HL-60 (cell line): Measurements from ENCODE around the gene MACROD2.

Experiments used
- DNase-seq, 2 experiments: peaks; one replicate each; pipeline ENCODE4 v3.0.0-alpha.2; 2010 to 2020; ENCODE audit warnings: low read depth in 1 of 2, low spot score in 1 of 2
- H3K27ac ChIP-seq: fragments of 250-450 bp; sonication (Bioruptor Pico); replicated peaks from 2 replicates; pipeline ENCODE4 v1.5.1; 2020; ENCODE audit warnings: mild to moderate bottlenecking, moderate library complexity
- H3K27me3 ChIP-seq: fragments of 250-450 bp; sonication (Bioruptor Pico); 2 replicates; pipeline ENCODE4 v1.5.1; 2021; ENCODE audit warnings: mild to moderate bottlenecking, moderate library complexity; ENCODE audit not compliant: insufficient read depth, poor library complexity, severe bottlenecking
- H3K4me3 ChIP-seq: replicated peaks from 2 replicates; pipeline ENCODE4 v1.5.1; 2011; ENCODE audit warnings: mild to moderate bottlenecking, control low read depth, low read length; ENCODE audit not compliant: insufficient read depth
- CTCF ChIP-seq: IDR thresholded peaks from one replicate; pipeline ENCODE4 v1.5.1; 2011; ENCODE audit warnings: low read length, control low read depth, inconsistent platforms; ENCODE audit not compliant: insufficient read depth
- GABPA ChIP-seq: IDR thresholded peaks from 2 replicates; pipeline ENCODE4 v1.6.1; 2012; ENCODE audit warnings: low read depth
- POLR2AphosphoS5 ChIP-seq: IDR thresholded peaks from 2 replicates; pipeline ENCODE4 v1.6.1; 2012; ENCODE audit warnings: low read depth
- REST ChIP-seq: IDR thresholded peaks from 2 replicates; pipeline ENCODE4 v1.6.1; 2012; ENCODE audit warnings: low read depth; ENCODE audit not compliant: insufficient replicate concordance
- SPI1 ChIP-seq: IDR thresholded peaks from 2 replicates; pipeline ENCODE4 v1.6.1; 2012; ENCODE audit warnings: low read depth, mild to moderate bottlenecking, borderline replicate concordance

MACROD2 gene

GRCh38 chr20:15399781-15400180, 1404.5 kb downstream of the MACROD2 start:
- DNase-seq: no peak
- Histone ChIP-seq H3K4me3 (no peak overlapping the region), H3K27ac (no peak overlapping the region), H3K27me3 (no peaks in the 10 kb centered on the region)
- TF ChIP-seq CTCF (no peak), SPI1 (no peak), GABPA (no peak), POLR2AphosphoS5 (no peak), REST (no peak)

- no peak overlapping the region for H3K4me3 ChIP-seq
- no peak overlapping the region for H3K27ac ChIP-seq
- DNase-seq: no peak
- TF ChIP-seq CTCF: no peak
- no peak for TF ChIP-seq POLR2AphosphoS5
- no peak for TF ChIP-seq GABPA
- no peak for TF ChIP-seq SPI1
- no peak for TF ChIP-seq REST
- H3K27me3 ChIP-seq: no peaks in the 10 kb centered on the region
These were observed 1410.8 kb downstream of the MACROD2 start for GRCh38 chr20:15406072-15406471.

GRCh38 chr20:15411781-15412180, 1416.5 kb downstream of the MACROD2 start:
- TF ChIP-seq REST (no peak), CTCF (no peak), GABPA (no peak), POLR2AphosphoS5 (no peak), SPI1 (no peak)
- no peak overlapping the region for H3K27ac ChIP-seq
- H3K4me3 ChIP-seq: no peak overlapping the region
- DNase-seq: no peak
- no peaks in the 10 kb centered on the region for H3K27me3 ChIP-seq
